Parathyroid adenoma (tissue), 2 donors: ENCODE data around the gene IL17RB.

ENCODE experiments used
- H2AFZ ChIP-seq: fragments of 300-600 bp; sonication (generic); one replicate; pipeline ENCODE4 v1.7.0; 2017; ENCODE audit warnings: antibody characterized with exemption, mild to moderate bottlenecking
- H3K27ac ChIP-seq: fragments of 300-600 bp; sonication (generic); one replicate; pipeline ENCODE4 v1.7.0; 2017
- H3K27me3 ChIP-seq: fragments of 300-600 bp; sonication (generic); one replicate; pipeline ENCODE4 v1.7.0; 2017; ENCODE audit warnings: low read length; ENCODE audit not compliant: control insufficient read depth, insufficient read depth
- H3K36me3 ChIP-seq: fragments of 300-600 bp; sonication (generic); one replicate; pipeline ENCODE4 v1.7.0; 2017; ENCODE audit warnings: low read length; ENCODE audit not compliant: control insufficient read depth, insufficient read depth
- H3K4me1 ChIP-seq: fragments of 300-600 bp; sonication (generic); one replicate; pipeline ENCODE4 v1.7.0; 2017; ENCODE audit warnings: control low read depth
- H3K4me2 ChIP-seq: fragments of 300-600 bp; sonication (generic); one replicate; pipeline ENCODE4 v1.7.0; 2017; ENCODE audit warnings: low read length
- H3K4me3 ChIP-seq: fragments of 300-600 bp; sonication (generic); one replicate; pipeline ENCODE4 v1.7.0; 2017; ENCODE audit warnings: low read depth, low read length
- H3K79me2 ChIP-seq: fragments of 300-600 bp; sonication (generic); one replicate; pipeline ENCODE4 v1.7.0; 2017; ENCODE audit warnings: control low read depth
- H3K9ac ChIP-seq: fragments of 300-600 bp; sonication (generic); one replicate; pipeline ENCODE4 v1.7.0; 2017; ENCODE audit warnings: mild to moderate bottlenecking
- H3K9me3 ChIP-seq: fragments of 300-600 bp; sonication (generic); one replicate; pipeline ENCODE4 v1.7.0; 2017; ENCODE audit warnings: low read length; ENCODE audit not compliant: control insufficient read depth
- TF ChIP-seq, protein P1 (sequence below): fragments of 300-600 bp; sonication (generic); IDR thresholded peaks from one replicate; pipeline ENCODE4 v1.7.0; 2017; ENCODE audit warnings: antibody characterized with exemption, mild to moderate bottlenecking
- donor health status: primary hyperparathyroidism.

The IL17RB gene

GRCh38 chr3:53890726-53891475 is 44.5 kb downstream of the IL17RB start:
- H2AFZ ChIP-seq, result peak overlapping the region; percentile 87
- H3K4me3 ChIP-seq, result peak overlapping the region; percentile 97
- peak overlapping the region; percentile 97 for H3K4me2 ChIP-seq
- no peaks in the 10 kb centered on the region for H3K36me3 ChIP-seq
- H3K27me3 ChIP-seq, result no peaks in the 10 kb centered on the region
- peak overlapping the region; percentile 88 for H3K27ac ChIP-seq
- TF ChIP-seq, protein P1, sequence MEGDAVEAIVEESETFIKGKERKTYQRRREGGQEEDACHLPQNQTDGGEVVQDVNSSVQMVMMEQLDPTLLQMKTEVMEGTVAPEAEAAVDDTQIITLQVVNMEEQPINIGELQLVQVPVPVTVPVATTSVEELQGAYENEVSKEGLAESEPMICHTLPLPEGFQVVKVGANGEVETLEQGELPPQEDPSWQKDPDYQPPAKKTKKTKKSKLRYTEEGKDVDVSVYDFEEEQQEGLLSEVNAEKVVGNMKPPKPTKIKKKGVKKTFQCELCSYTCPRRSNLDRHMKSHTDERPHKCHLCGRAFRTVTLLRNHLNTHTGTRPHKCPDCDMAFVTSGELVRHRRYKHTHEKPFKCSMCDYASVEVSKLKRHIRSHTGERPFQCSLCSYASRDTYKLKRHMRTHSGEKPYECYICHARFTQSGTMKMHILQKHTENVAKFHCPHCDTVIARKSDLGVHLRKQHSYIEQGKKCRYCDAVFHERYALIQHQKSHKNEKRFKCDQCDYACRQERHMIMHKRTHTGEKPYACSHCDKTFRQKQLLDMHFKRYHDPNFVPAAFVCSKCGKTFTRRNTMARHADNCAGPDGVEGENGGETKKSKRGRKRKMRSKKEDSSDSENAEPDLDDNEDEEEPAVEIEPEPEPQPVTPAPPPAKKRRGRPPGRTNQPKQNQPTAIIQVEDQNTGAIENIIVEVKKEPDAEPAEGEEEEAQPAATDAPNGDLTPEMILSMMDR, result no peak
- peaks cover 20% of the 10 kb centered on the region for H3K79me2 ChIP-seq
- H3K9me3 ChIP-seq, result no peaks in the 10 kb centered on the region
- peaks cover 9% of the 10 kb centered on the region for H3K4me1 ChIP-seq
- H3K9ac ChIP-seq, result peak overlapping the region; percentile 79

GRCh38 chr3:53891497-53892285 is 45.3 kb downstream of the IL17RB start, which contains the start of gene SELENOK:
Gene SELENOK (minus strand): TSS chr3:53891859.
- Histone ChIP-seq H3K9me3 (no peaks in the 10 kb centered on the region), H3K4me2 (peak within 1 kb of the TSS; percentile 97), H3K27ac (peak within 1 kb of the TSS; percentile 88), H3K4me3 (peak within 1 kb of the TSS; percentile 97), H3K27me3 (no peaks in the 10 kb centered on the region), H3K4me1 (peaks cover 9% of the 10 kb centered on the region), H3K9ac (peak within 1 kb of the TSS; percentile 79), H3K79me2 (peaks cover 20% of the 10 kb centered on the region), H3K36me3 (no peaks in the 10 kb centered on the region), H2AFZ (peak within 1 kb of the TSS; percentile 92)
- TF ChIP-seq, protein P1, result no peak

- H3K9me3 ChIP-seq, result no peaks in the 10 kb centered on the region
- no peaks in the 10 kb centered on the region for H3K36me3 ChIP-seq
- H3K9ac ChIP-seq, result peak overlapping the region; percentile 17
- peak overlapping the region; percentile 97 for H3K4me2 ChIP-seq
- TF ChIP-seq, protein P1, result no peak
- no peaks in the 10 kb centered on the region for H3K27me3 ChIP-seq
- H3K27ac ChIP-seq, result peak overlapping the region; percentile 88
- peak overlapping the region; percentile 92 for H2AFZ ChIP-seq
- H3K79me2 ChIP-seq, result peaks cover 20% of the 10 kb centered on the region
- peak overlapping the region; percentile 97 for H3K4me3 ChIP-seq
- H3K4me1 ChIP-seq, result peaks cover 9% of the 10 kb centered on the region
Observed at GRCh38 chr3:53892286-53892637, 45.9 kb downstream of the IL17RB start.

GRCh38 chr3:53899750-53900149 is 53.4 kb downstream of the IL17RB start:
- no peaks in the 10 kb centered on the region for H3K36me3 ChIP-seq
- no peak overlapping the region for H3K9ac ChIP-seq
- no peaks in the 10 kb centered on the region for H3K79me2 ChIP-seq
- no peak overlapping the region for H2AFZ ChIP-seq
- no peak overlapping the region for H3K27ac ChIP-seq
- no peak overlapping the region for H3K4me2 ChIP-seq
- TF ChIP-seq, protein P1, result no peak
- no peaks in the 10 kb centered on the region for H3K27me3 ChIP-seq
- no peaks in the 10 kb centered on the region for H3K9me3 ChIP-seq
- H3K4me3 ChIP-seq, result no peak overlapping the region
- no peaks in the 10 kb centered on the region for H3K4me1 ChIP-seq
